Gastrocnemius medialis (tissue), 4 donors: ENCODE results near the gene GNGT2.
A peak's percentile ranks its signal among the peaks of the same experiment; 100 is the strongest.

Experiments
- CTCF ChIP-seq, 5 experiments: fragments of 450-650 bp in 3 of 5; fragments of 200-600 bp in 2 of 5; sonication (generic) in 2 of 5; IDR thresholded peaks in 4 of 5; conservative IDR thresholded peaks in 1 of 5; 1 replicate in 4 of 5; 2 replicates in 1 of 5; pipeline ENCODE4 v1.5.1; 2016 to 2019; ENCODE audit warnings: antibody characterized with exemption in 5 of 5, mild to moderate bottlenecking in 3 of 5, moderate library complexity in 3 of 5
- POLR2A ChIP-seq, 2 donors: fragments of 450-650 bp; IDR thresholded peaks; one replicate each; pipeline ENCODE4 v1.6.1; 2017; ENCODE audit warnings: antibody characterized with exemption in 2 of 2, mild to moderate bottlenecking in 2 of 2, moderate library complexity in 2 of 2

GRCh38 chr17:49227436-49228261, 17.3 kb upstream of the GNGT2 start:
- peak; percentile 65 to 87 (median 84) for TF ChIP-seq CTCF (IDR thresholded peaks at IDR 0.05 in 4 of 5, conservative IDR thresholded peaks at IDR 0.05 in 1 of 5)
- no peak for TF ChIP-seq POLR2A (IDR thresholded peaks at IDR 0.05)
